WTC11 (cell line): ENCODE results near the gene ATL2. TPM values are rescaled to one million over a fixed set of nuclear protein-coding genes. Genes with fewer than 3 reads are reported as not detected.

ENCODE experiments used
- ATAC-seq: fragments of 200-7000 bp; cut with Tn5 transposase; 2 replicates; pipeline ENCODE4 v1.10.0; 2021; ENCODE audit warnings: mild to moderate bottlenecking, moderate library complexity
- CTCF ChIA-PET: fragments of 300-600 bp; sonication (Branson Sonifier 250); formaldehyde crosslinking; loops from one replicate; lab custom pipeline; 2021; ENCODE audit warnings: antibody characterized with exemption; lab: Charles Lee
- POLR2A ChIA-PET: fragments of 350-600 bp; sonication (Branson Sonifier 250); formaldehyde crosslinking; loops from one replicate; lab custom pipeline; 2021; ENCODE audit warnings: antibody characterized with exemption; lab: Charles Lee
- DNase-seq: peaks from one replicate; pipeline ENCODE4 v3.0.0; 2021; ENCODE audit warnings: low spot score
- H3K27ac Mint-ChIP-seq: 2 replicates; pipeline ENCODE4 v1.8.0; 2021; ENCODE audit warnings: mixed read lengths
- H3K27me3 Mint-ChIP-seq: 2 replicates; pipeline ENCODE4 v1.8.0; 2021; ENCODE audit warnings: low read depth, mild to moderate bottlenecking, moderate library complexity, mixed read lengths
- H3K36me3 Mint-ChIP-seq: 2 replicates; pipeline ENCODE4 v1.8.0; 2021; ENCODE audit warnings: mixed read lengths
- H3K4me1 Mint-ChIP-seq: 2 replicates; pipeline ENCODE4 v1.8.0; 2022; ENCODE audit warnings: mixed read lengths
- H3K4me3 Mint-ChIP-seq: 2 replicates; pipeline ENCODE4 v1.8.0; 2021; ENCODE audit warnings: mild to moderate bottlenecking, moderate library complexity, mixed read lengths
- H3K9me3 Mint-ChIP-seq: 2 replicates; pipeline ENCODE4 v1.8.0; 2021; ENCODE audit warnings: mixed read lengths
- CREB1 ChIP-seq: sonication (generic); formaldehyde crosslinking; IDR thresholded peaks from 2 replicates; pipeline ENCODE4 v1.8.0; 2023; ENCODE audit warnings: mild to moderate bottlenecking, missing genetic modification reagents
- EMX1 ChIP-seq: fragments of 250-450 bp; sonication (Bioruptor Pico); IDR thresholded peaks from 2 replicates; pipeline ENCODE4 v1.8.0; 2021; ENCODE audit warnings: mild to moderate bottlenecking
- ESRRA ChIP-seq: sonication (generic); formaldehyde crosslinking; IDR thresholded peaks from 2 replicates; pipeline ENCODE4 v1.8.1; 2022; ENCODE audit warnings: mild to moderate bottlenecking, missing genetic modification reagents, borderline replicate concordance
- FOXP4 ChIP-seq: sonication (generic); formaldehyde crosslinking; IDR thresholded peaks from 2 replicates; pipeline ENCODE4 v1.8.0; 2022; ENCODE audit warnings: mild to moderate bottlenecking, missing genetic modification reagents
- MAX ChIP-seq: sonication (generic); formaldehyde crosslinking; IDR thresholded peaks from 2 replicates; pipeline ENCODE4 v1.8.0; 2022; ENCODE audit warnings: mild to moderate bottlenecking, missing genetic modification reagents
- NFYB ChIP-seq: sonication (generic); formaldehyde crosslinking; conservative IDR thresholded peaks from 2 replicates; pipeline ENCODE4 v1.8.0; 2022; ENCODE audit warnings: low read depth, missing genetic modification reagents
- PRRX2 ChIP-seq: fragments of 250-450 bp; sonication (Bioruptor Pico); IDR thresholded peaks from 2 replicates; pipeline ENCODE4 v1.8.0; 2021; ENCODE audit warnings: mild to moderate bottlenecking
- SMAD3 ChIP-seq: sonication (generic); formaldehyde crosslinking; IDR thresholded peaks from 2 replicates; pipeline ENCODE4 v1.8.0; 2022; ENCODE audit warnings: missing genetic modification reagents, mild to moderate bottlenecking, borderline replicate concordance
- TEAD1 ChIP-seq: sonication (generic); formaldehyde crosslinking; IDR thresholded peaks from 2 replicates; pipeline ENCODE4 v1.8.0; 2022; ENCODE audit warnings: mild to moderate bottlenecking, missing genetic modification reagents
- TP53 ChIP-seq: sonication (generic); formaldehyde crosslinking; IDR thresholded peaks from 2 replicates; pipeline ENCODE4 v1.8.1; 2023; ENCODE audit warnings: mild to moderate bottlenecking, missing genetic modification reagents
- ZBTB43 ChIP-seq: sonication (generic); formaldehyde crosslinking; IDR thresholded peaks from 2 replicates; pipeline ENCODE4 v1.8.1; 2023; ENCODE audit warnings: mild to moderate bottlenecking, missing genetic modification reagents
- ZNF263 ChIP-seq: sonication (generic); formaldehyde crosslinking; IDR thresholded peaks from 2 replicates; pipeline ENCODE4 v1.8.1; 2022; ENCODE audit warnings: low read depth, mild to moderate bottlenecking, moderate library complexity, missing genetic modification reagents
- ZNF423 ChIP-seq: fragments of 250-450 bp; sonication (Bioruptor Pico); IDR thresholded peaks from 2 replicates; pipeline ENCODE4 v2.1.2; 2022; ENCODE audit warnings: mild to moderate bottlenecking, moderate library complexity
- ZNF532 ChIP-seq: fragments of 250-450 bp; sonication (Bioruptor Pico); IDR thresholded peaks from 2 replicates; pipeline ENCODE4 v1.9.0; 2021; ENCODE audit warnings: mild to moderate bottlenecking, borderline replicate concordance
- ZSCAN18 ChIP-seq: fragments of 250-450 bp; sonication (Bioruptor Pico); IDR thresholded peaks from 2 replicates; pipeline ENCODE4 v2.1.2; 2022; ENCODE audit warnings: mild to moderate bottlenecking, moderate library complexity
- total RNA-seq: library from RNA; stranded (reverse); gene quantifications from 3 replicates; pipeline ENCODE4 v1.2.3, GENCODE V29; 2021

The ATL2 gene
- total RNA-seq, 1 experiment from 2014 or later, result 90.5 TPM

- Mint-ChIP-seq H3K9me3 (peaks cover 5% of the 10 kb centered on the region), H3K36me3 (peaks cover 47% of the 10 kb centered on the region), H3K27ac (no peak overlapping the region), H3K4me3 (no peak overlapping the region), H3K4me1 (no peaks in the 10 kb centered on the region), H3K27me3 (no peaks in the 10 kb centered on the region)
- TF ChIP-seq ZNF423 (CRISPR knock-in tag), result no peak
- ChIA-PET CTCF (no interaction called here), POLR2A (interaction anchor here (0.6 kb wide), 1 partner anchor 293 kb away, joined by 6 read pairs; no protein-coding TSS in a partner anchor)
- no peak for DNase-seq
- ATAC-seq, result no peak
Measured at GRCh38 chr2:38343212-38343611, 33.9 kb downstream of the ATL2 start.

GRCh38 chr2:38336621-38337020 lies 40.5 kb downstream of the ATL2 start:
- Mint-ChIP-seq H3K27ac (no peak overlapping the region), H3K4me3 (no peak overlapping the region), H3K4me1 (no peaks in the 10 kb centered on the region), H3K9me3 (0 out of 2 replicates have a peak, but pooled peaks cover 6% of the 10 kb centered on the region), H3K36me3 (peaks cover 51% of the 10 kb centered on the region), H3K27me3 (no peaks in the 10 kb centered on the region)
- DNase-seq (no peak), ATAC-seq (no peak)
- CTCF ChIA-PET, result no interaction called here
- no peak for TF ChIP-seq ESRRA (CRISPR knock-in tag)
- no peak for TF ChIP-seq PRRX2
- TF ChIP-seq ZNF532 (CRISPR knock-in tag), result no peak
- TF ChIP-seq TEAD1, result no peak
- no peak for TF ChIP-seq ZNF263 (CRISPR knock-in tag)
- TF ChIP-seq ZBTB43 (CRISPR knock-in tag), result no peak
- no peak for TF ChIP-seq MAX (CRISPR knock-in tag)
- no peak for TF ChIP-seq NFYB (CRISPR knock-in tag)
- no peak for TF ChIP-seq SMAD3 (CRISPR knock-in tag)
- POLR2A ChIA-PET, result no interaction called here

GRCh38 chr2:38330754-38331153 lies 46.3 kb downstream of the ATL2 start:
- no peak overlapping the region for H3K4me3 Mint-ChIP-seq
- POLR2A ChIA-PET, result interaction anchor here (0.6 kb wide), 1 partner anchor 386 kb away, joined by 3 read pairs; no protein-coding TSS in a partner anchor
- TF ChIP-seq CREB1 (CRISPR knock-in tag) (no peak), FOXP4 (CRISPR knock-in tag) (no peak), TP53 (no peak), MAX (CRISPR knock-in tag) (no peak), ZNF532 (CRISPR knock-in tag) (no peak), EMX1 (CRISPR knock-in tag) (no peak), ZSCAN18 (CRISPR knock-in tag) (no peak), PRRX2 (no peak)

More at GRCh38 chr2:38330754-38331153, 46.3 kb downstream of the ATL2 start:
- no peaks in the 10 kb centered on the region for H3K27me3 Mint-ChIP-seq
- peaks cover 43% of the 10 kb centered on the region for H3K36me3 Mint-ChIP-seq
- H3K27ac Mint-ChIP-seq, result no peak overlapping the region
- no peak for ATAC-seq
- no peak for DNase-seq
- CTCF ChIA-PET, result no interaction called here
- peaks cover 21% of the 10 kb centered on the region for H3K9me3 Mint-ChIP-seq
- peaks cover 15% of the 10 kb centered on the region for H3K4me1 Mint-ChIP-seq
